GM19043 (cell line): Measurements from ENCODE around the gene KIRREL3.

Source experiments
- ATAC-seq: cut with Tn5 transposase; IDR thresholded peaks from one replicate; pipeline ENCODE4 v1.9.1; 2021; ENCODE audit warnings: low read depth; ENCODE audit not compliant: unreplicated experiment

KIRREL3 gene

GRCh38 chr11:126591966-126592489, 408.5 kb downstream of the KIRREL3 start:
- ATAC-seq: no peak

GRCh38 chr11:126589492-126589803, 411.1 kb downstream of the KIRREL3 start:
- ATAC-seq: no peak

- no peak for ATAC-seq
Measured at GRCh38 chr11:126588630-126589491, 411.7 kb downstream of the KIRREL3 start.

DNA sequence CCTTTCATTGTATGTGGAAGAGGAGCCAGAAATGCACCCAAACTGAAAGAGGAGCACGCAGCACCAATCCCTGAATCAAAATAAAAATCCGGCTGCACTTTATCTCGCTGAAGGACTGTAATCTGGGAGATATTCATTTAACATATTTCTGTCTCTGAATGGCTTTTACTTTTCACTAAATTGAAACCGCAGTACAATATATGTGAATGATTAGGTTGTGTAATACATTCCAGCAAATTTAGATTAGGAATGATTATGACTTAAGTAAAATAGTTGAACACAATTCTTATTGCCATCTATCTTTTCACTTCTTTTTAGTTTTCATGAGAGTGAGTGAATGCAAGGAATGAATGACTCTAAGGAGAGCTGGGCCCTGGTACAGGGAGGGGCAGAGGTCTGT, 413.0 kb downstream of the KIRREL3 start:
- no peak for ATAC-seq

DNA sequence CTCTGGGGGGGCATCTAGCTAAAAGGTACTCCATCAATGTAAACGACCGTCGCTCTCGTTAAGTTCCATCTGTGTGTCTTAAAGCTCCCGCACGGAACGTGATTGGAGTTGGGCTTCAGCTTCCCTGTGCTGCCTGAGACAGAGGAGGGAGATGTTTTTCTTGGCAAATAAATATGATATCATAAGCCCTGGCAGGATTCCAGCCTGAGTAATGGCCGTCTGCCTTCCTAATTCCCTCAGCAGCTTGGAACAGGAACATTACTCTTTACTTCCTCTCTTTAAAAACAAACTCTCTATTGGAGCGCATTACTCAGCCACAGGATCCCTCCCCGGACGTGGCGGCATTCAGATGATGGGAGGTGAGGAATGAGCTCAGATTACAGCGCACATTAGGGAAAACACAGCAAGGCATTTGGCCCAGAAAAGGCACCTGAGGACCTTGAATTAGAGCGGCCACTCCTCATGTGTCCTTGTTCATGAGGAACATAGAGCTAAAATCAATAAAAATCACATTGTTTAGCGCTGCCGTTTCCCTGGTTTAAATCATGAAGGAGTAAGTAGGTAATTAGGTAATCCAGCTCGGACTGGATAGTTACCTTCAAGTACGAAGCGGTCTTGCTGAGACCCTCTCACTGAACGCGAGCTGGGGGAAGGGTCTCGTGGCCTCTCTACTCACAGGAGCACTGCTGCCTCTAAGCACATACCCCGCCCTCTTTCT, 414.6 kb downstream of the KIRREL3 start:
- no peak for ATAC-seq

DNA sequence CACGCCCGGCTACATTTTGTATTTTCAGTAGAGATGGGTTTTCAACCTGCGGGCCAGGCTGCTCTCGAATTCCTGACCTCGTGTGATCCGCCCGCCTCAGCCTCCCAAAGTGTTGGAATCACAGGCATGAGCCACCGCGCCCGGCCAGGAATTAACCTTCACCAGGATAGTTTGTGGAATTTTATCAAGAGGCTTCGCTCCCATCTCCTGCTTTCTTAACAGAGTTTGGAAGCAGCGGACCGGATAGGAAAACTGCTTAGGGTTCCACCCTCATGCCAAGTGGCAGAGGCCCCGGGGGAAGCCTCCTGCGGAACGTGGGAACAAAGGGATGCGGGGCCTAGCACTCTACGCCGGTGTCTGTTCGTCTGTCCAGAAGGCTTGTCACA, 415.2 kb downstream of the KIRREL3 start:
- no peak for ATAC-seq

- ATAC-seq: no peak
Measured at GRCh38 chr11:126583594-126584427, 416.8 kb downstream of the KIRREL3 start.

DNA sequence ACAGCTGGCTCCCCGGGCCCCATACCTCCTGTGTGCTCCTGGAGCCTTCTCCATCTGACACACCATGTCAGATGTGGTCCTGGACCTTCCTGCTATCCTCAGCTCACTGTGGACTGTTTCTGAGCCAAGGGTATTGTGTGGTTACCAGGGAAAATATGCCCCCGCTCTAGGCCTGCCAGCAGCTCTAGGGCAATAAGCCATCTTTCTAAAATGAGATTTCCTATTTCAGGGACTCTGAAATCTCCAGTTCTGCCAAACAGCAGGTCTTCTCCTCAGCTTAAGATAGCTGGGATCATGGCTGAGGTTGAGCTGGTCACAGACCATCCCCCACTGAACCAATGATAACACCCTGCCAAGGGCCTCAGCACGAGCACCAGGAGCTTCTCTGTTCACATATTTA, 417.5 kb downstream of the KIRREL3 start:
- no peak for ATAC-seq

DNA sequence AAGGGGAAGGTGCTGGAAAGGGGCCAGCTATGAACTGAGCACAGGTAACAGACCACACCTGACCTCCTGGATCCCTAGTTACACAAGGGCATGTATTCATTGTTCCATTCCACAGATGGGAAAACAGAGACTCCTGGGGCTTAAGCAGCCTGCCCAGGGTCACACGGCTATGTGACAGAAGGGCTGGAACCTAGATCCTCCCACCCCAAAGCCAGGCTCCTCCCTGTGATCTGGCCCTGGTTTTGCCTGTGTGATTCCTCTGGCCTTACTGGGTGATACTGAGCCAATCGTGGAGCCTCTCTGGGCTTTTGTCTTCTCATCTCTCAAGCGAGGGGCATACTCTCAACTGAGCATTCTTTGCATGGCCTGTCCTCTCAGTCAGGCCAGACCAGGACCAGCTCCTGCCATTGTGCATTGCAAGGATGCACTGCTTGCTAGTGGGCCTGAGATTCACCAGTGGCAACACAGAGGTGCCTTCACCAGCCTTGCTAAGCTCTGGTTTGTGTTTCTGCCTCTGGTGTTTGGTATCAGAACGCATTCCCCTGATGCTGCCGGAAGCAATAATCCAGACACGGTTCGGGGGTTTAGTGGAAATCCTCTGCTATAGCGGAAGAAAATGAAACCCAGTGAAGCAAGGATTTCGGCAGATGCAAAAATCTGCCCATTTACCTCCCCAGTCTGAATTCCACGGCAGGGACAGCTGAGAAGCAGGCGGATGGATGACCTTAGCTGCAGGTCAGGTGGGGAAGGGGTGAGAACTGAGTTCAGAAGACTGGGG, 418.5 kb downstream of the KIRREL3 start:
- no peak for ATAC-seq

DNA sequence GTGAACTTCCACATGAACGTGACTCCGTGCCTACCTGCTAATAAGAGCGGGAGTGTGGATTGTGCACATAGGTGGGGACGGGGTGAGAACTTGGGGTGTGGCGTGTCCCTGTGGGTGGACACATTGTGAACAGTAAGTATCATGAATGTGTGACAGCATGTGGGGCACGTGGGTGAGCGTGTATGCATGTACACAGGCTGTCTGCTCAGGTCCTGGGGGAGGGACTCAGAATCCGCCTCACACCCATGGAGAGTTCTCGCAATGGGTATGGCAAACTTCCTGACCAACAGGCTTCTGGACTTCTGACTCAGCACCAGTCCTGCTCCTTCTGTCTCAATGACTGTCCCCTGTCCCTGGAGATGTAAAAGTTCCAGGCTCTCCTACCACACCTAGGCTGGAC, 422.1 kb downstream of the KIRREL3 start:
- no peak for ATAC-seq

DNA sequence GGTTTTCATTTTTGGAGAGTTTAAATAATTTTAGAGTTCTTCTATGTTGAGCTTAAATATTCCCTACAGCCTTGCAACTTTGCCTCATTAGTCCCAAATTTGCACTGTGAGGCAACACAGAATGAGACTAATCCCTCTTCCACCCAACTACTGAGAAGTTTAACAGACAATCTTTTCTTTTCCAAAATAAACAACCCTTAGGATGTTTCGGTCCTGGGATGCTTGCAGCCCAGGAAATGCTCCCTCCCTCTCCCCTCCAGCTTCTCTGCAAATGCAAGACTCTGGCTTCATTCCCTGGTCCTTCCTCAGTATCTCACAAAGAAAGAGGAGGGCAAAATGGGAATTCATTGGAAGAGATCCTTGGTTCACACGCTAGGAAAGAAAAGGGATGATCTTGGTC, 422.5 kb downstream of the KIRREL3 start:
- ATAC-seq: no peak

- no peak for ATAC-seq
Measured at GRCh38 chr11:126575849-126576248, 424.7 kb downstream of the KIRREL3 start.

DNA sequence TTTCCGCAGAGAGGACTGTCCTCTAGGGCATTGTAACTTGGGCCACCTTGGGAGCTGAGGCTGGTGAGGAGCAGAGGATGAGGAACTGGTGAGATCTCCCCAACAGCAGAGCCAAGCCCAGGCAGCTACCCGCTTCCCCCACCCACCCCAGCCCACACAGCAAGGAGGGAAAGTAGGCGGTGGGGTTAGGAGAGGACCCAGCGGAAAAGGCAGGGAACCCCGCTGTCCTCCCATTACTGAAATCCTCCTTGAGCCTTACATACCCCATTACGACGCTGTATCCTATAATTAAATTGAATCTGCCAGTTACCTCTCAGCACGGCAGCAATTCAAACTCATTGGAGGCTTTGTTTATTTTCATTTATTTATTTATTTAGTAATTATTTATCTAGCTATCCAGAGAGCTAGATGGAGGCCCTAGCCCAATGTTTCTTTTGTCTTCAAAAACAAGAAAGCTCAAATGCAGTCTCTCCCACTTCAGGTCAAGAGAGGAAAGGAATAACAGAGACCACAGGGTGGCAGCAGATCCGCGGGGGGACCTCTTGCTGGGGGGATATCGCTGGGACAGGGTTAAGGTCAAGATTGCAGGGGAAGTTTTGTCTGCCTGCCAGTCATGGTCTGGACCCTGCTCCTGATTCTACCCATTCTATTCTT, 427.1 kb downstream of the KIRREL3 start:
- ATAC-seq: no peak

- ATAC-seq: no peak
Measured at GRCh38 chr11:126570489-126570888, 430.1 kb downstream of the KIRREL3 start.

GRCh38 chr11:126567419-126567818, 433.2 kb downstream of the KIRREL3 start:
- ATAC-seq: no peak

- ATAC-seq: no peak
Measured at GRCh38 chr11:126564566-126564965, 436.0 kb downstream of the KIRREL3 start.

- no peak for ATAC-seq
Measured at GRCh38 chr11:126561327-126561893, 439.2 kb downstream of the KIRREL3 start.

GRCh38 chr11:126560221-126560620, 440.3 kb downstream of the KIRREL3 start:
- no peak for ATAC-seq
